Prostate gland (tissue), 2 donors: ENCODE data around the gene RAPGEF4.

ENCODE experiments used
- POLR2A ChIP-seq: fragments of 450-650 bp; IDR thresholded peaks from one replicate; pipeline ENCODE4 v1.6.1; 2016; ENCODE audit warnings: antibody characterized with exemption, mild to moderate bottlenecking
- POLR2AphosphoS5 ChIP-seq: sonication (generic); formaldehyde crosslinking; IDR thresholded peaks from one replicate; pipeline ENCODE4 v1.6.1; 2017; ENCODE audit warnings: antibody characterized with exemption
- TF ChIP-seq, protein P1 (sequence below), 4 experiments: fragments of 200-600 bp in 2 of 4; fragments of 450-650 bp in 2 of 4; sonication (generic) in 2 of 4; IDR thresholded peaks; 1 replicate in 3 of 4; 2 replicates in 1 of 4; pipeline ENCODE4 v1.5.1; 2016 to 2019; ENCODE audit warnings: antibody characterized with exemption in 4 of 4, mild to moderate bottlenecking in 2 of 4, moderate library complexity in 2 of 4

DNA sequence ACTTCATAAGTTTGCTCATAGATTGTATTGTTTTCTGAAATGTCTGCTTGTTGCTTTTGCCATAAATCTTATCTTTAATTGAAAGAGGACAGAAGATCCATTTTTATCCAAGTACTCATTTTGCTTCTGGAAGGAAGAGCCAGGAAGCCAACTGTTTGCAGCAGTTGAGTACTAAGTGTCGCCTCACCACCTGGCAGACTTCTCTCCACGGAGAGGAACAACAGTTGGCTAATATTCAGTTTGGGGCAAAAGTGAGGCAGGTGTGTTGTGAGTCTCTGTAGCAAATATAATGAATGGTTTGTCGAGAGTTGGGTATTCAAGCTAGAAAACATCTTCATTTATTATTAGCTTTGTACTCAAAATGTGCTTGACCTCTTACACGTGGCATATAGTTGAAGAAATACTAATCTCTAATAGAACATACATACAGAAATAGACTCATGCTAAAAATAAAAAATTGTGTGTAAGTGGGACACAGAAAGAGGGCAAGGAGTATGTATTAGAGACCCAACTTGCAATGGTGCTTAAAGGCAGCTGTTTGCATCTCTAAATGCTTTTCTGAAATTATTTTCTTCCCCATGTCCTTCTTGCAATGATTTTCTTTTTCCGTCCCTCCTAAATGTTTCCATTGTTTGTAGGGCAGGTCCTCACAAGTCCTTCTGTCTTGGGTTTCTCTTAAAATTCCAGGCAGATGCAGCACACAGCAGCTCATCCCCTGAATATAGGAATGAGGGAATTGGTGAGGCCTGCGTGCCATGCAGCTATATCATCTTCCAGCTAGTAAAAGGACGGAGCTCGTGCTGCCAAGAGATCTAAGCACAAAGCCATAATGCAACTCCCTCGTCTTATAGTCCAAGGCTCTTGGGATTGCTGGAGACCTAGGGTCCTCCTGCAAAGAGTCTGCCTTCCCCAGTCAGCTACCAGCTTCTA, 295.2 kb downstream of the RAPGEF4 start:
- TF ChIP-seq POLR2A (no peak), POLR2AphosphoS5 (no peak)
- TF ChIP-seq, protein P1, sequence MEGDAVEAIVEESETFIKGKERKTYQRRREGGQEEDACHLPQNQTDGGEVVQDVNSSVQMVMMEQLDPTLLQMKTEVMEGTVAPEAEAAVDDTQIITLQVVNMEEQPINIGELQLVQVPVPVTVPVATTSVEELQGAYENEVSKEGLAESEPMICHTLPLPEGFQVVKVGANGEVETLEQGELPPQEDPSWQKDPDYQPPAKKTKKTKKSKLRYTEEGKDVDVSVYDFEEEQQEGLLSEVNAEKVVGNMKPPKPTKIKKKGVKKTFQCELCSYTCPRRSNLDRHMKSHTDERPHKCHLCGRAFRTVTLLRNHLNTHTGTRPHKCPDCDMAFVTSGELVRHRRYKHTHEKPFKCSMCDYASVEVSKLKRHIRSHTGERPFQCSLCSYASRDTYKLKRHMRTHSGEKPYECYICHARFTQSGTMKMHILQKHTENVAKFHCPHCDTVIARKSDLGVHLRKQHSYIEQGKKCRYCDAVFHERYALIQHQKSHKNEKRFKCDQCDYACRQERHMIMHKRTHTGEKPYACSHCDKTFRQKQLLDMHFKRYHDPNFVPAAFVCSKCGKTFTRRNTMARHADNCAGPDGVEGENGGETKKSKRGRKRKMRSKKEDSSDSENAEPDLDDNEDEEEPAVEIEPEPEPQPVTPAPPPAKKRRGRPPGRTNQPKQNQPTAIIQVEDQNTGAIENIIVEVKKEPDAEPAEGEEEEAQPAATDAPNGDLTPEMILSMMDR (IDR thresholded peaks at IDR 0.05) = no peak
